GM21825 (cell line): Measurements from ENCODE around the gene ETF1.

Experiments used
- ATAC-seq: cut with Tn5 transposase; IDR thresholded peaks from one replicate; pipeline ENCODE4 v1.9.1; 2021; ENCODE audit warnings: mild to moderate bottlenecking, moderate library complexity; ENCODE audit not compliant: unreplicated experiment

ETF1 gene

GRCh38 chr5:138563340-138564118 lies 20.5 kb upstream of the ETF1 start:
- ATAC-seq: no peak

GRCh38 chr5:138560971-138561370 lies 17.9 kb upstream of the ETF1 start:
- no peak for ATAC-seq

GRCh38 chr5:138559937-138560336 lies 16.9 kb upstream of the ETF1 start:
- ATAC-seq: no peak

- no peak for ATAC-seq
Observed at GRCh38 chr5:138557677-138558076, 14.6 kb upstream of the ETF1 start.

GRCh38 chr5:138554143-138554542 lies 11.1 kb upstream of the ETF1 start:
- ATAC-seq: no peak

- ATAC-seq: no peak
Observed at GRCh38 chr5:138553437-138554095, 10.5 kb upstream of the ETF1 start.

- no peak for ATAC-seq
Observed at GRCh38 chr5:138552657-138553056, 9.6 kb upstream of the ETF1 start.

GRCh38 chr5:138549414-138549813 lies 6.4 kb upstream of the ETF1 start:
- no peak for ATAC-seq

GRCh38 chr5:138545919-138546562 lies 3.0 kb upstream of the ETF1 start:
- no peak for ATAC-seq

GRCh38 chr5:138544181-138545134 lies 1.4 kb upstream of the ETF1 start:
- no peak for ATAC-seq

GRCh38 chr5:138543730-138544104 lies 681 bp upstream of the ETF1 start:
- peak; percentile 34 for ATAC-seq

- no peak for ATAC-seq
Observed at GRCh38 chr5:138542180-138542955, 668 bp downstream of the ETF1 start.

- no peak for ATAC-seq
Observed at GRCh38 chr5:138541511-138542179, 1.4 kb downstream of the ETF1 start.

GRCh38 chr5:138539791-138540190 lies 3.2 kb downstream of the ETF1 start:
- no peak for ATAC-seq

- ATAC-seq: no peak
Observed at GRCh38 chr5:138538943-138539627, 4.0 kb downstream of the ETF1 start.

- ATAC-seq: no peak
Observed at GRCh38 chr5:138536665-138537315, 6.2 kb downstream of the ETF1 start.

GRCh38 chr5:138536215-138536614 lies 6.8 kb downstream of the ETF1 start:
- no peak for ATAC-seq
